Hypothalamus (tissue), 51 donors: ENCODE measurements around the gene CYB561A3.
A peak's percentile ranks its signal among the peaks of the same experiment; 100 is the strongest.
"Not testable (repeated sequence)": the region's sequence is repeated elsewhere in the genome, so short reads cannot be mapped to it uniquely, and the experiment has no call there.

Source experiments
- DNase-seq, 51 donors: peaks; one replicate each; lab custom pipeline; 2025; lab: John Stamatoyannopoulos, UW

The CYB561A3 gene, protein sequence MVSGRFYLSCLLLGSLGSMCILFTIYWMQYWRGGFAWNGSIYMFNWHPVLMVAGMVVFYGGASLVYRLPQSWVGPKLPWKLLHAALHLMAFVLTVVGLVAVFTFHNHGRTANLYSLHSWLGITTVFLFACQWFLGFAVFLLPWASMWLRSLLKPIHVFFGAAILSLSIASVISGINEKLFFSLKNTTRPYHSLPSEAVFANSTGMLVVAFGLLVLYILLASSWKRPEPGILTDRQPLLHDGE

GRCh38 chr11:61361741-61362541 lies at the start of gene CYB561A3, which contains the start of gene TMEM138:
TSS of gene CYB561A3 (minus strand) at chr11:61361882. CDS start at chr11:61356713, 5,169 bp downstream.
TSS of gene TMEM138 (plus strand) at chr11:61362374. CDS start at chr11:61364391, 2,017 bp downstream.
- peak; percentile 62 to 98 (median 91) for DNase-seq

GRCh38 chr11:61406991-61407728 lies 45.5 kb upstream of the CYB561A3 start:
- no peak for DNase-seq

GRCh38 chr11:61406067-61406466 lies 44.4 kb upstream of the CYB561A3 start:
- peak in 16 of 51 donors; percentile 3 to 58 (median 29) for DNase-seq

- no peak for DNase-seq
These were observed 43.0 kb upstream of the CYB561A3 start for GRCh38 chr11:61404641-61405040.

DNA sequence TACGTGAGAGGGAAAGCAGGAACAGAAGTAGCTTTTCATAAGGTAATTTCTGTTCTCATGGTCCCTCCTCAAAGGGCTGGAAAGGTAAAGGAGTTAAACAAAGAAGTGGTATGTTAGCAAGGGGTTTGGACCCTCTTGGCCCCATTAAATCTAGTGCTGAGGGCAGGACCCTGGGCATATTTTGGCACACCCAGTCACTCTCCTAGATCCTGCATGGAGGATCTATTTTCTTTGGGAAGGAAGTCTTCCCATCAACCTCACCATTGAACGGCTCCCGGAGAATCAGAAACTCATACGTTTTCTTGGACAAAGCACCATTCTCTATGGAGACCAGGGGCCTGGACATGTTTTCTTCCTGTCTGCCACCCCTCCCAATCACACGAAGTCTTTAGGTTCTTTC lies 42.4 kb upstream of the CYB561A3 start:
- no peak for DNase-seq

- DNase-seq: no peak
These were observed 42.0 kb upstream of the CYB561A3 start for GRCh38 chr11:61403658-61404057.

DNA sequence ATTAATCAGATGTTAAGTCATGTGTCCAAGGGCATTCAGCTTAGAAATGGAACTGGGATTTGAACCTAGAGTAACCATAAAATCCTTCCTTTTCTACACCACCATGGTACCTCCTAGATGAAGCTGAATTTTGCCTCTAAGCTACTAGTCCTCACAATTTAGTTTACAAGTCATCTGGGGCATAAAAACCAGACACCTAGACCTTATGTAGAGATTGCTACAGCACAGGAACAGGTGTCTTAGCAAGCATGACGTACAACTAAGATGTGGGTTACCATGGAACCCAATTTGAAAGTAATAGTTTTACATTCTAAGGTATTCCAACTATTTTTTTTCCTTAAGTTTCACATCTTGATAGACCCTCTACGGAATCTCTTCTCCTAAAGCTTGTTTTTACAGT lies 39.9 kb upstream of the CYB561A3 start:
- no peak for DNase-seq

DNA sequence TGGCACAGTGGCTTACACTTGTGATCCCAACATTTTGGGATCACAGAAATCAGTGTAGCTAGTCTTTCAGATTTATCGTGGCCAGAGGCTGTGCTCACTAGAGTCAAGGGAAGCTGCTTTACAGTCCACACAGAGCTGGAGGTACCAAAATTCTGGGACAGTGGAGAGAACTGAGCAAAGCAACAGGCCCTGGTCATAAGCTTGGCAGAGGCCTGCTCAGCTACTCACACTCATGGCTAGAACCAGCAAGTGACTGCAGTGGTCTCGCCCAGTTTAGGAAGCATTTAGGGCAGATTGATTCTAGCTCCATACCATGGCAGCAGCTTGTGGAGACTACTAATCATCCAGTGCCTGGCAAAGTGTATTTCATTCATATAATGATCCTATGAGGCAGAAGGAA lies 39.5 kb upstream of the CYB561A3 start:
- DNase-seq: no peak

GRCh38 chr11:61392981-61393595 lies 31.4 kb upstream of the CYB561A3 start:
- DNase-seq: peak in 3 of 51 donors; percentile 24 to 33 (median 26)

- DNase-seq: no peak
These were observed 28.5 kb upstream of the CYB561A3 start for GRCh38 chr11:61390161-61390560.

DNA sequence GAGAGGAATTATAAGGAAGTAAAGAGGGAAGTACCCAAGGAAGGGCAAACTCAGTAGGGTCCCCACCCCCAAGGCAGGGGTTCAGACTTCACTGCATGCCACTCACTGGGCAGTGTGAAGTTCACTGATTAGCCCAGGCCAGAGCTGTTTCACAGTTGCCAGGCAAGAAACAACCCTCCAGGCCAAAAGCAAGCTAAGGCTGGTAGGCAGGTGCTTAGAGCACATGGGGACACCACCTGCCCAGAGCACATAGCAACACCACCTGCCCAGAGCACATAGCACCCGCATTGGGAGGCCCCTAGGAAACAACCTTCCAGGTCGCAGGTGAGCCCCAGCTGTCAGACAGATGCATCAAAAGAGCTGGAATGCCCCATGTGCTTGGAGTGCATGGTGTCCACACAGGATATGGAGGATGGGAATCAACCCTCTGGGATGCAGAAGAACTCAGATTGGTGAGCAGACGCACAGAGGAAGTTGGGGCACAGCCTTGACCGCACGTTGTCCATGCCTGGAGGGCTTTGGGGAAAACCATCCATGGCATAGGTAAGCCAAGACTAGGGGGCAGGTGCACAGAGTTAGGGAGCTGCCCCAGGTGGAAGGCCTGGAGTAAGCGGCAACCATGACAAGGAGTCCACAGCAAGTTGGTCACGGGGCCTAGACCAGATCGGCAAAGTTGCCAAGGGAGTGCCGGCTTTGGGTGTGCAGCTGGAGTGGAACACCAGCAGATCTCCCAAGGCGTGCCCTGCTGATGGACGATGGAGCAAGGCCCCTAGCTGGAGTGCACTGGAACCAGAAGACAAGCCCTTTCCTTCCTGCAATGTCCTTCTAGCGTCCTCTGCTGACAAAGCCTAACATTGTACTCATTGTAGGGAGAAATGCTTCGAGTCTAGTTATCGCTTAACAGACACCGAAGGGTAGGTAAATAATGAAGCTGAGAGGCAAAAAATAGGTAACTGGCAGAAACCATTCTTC lies 22.9 kb upstream of the CYB561A3 start:
- DNase-seq: no peak

DNA sequence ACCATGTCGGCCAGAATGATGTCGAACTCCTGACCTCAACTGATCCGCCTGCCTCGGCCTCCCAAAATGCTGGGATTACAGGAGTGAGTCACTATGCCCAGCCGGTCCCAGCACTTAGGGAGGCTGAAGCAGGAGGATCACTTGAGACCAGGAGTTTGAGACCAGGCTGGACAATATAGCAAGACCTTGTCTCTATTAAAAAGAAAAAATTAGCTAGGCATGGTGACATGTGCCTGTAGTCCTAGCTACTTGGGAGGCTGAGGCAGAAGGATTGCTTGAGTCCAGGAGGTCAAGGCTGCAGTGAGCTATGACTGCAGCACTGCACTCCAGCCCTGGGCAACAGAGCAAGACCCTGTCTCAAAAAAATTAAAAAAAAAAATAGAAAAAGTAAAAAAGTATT lies 22.2 kb upstream of the CYB561A3 start:
- not testable (repeated sequence) for DNase-seq

- no peak for DNase-seq
These were observed 19.2 kb upstream of the CYB561A3 start for GRCh38 chr11:61380884-61381283.

DNA sequence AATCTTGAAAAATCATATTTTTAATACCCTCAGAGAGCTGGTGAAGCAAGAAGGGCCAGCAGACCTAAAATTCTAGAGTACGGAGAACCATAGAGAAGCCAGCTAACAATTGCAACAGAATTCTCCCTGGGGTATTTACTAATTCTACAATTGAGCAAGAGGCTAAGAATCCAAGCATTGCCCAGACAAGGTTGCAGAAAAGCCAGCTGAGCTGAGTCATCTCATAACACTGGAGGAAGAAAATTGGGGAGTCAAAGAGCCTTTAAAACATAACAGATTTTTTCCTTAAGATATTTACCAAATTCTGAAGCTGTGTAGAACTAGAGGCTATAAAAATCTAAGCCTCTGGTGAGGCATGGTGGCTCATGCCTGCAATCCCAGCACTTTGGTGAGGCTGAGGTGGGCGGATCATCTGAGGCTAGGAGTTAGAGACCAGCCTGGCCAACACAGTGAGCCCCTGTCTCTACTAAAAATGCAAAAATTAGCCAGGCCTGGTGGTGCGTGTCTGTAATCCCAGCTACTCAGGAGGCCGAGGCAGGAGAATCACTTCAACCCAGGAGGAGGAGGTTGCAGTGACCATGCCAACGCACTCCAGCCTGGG lies 17.1 kb upstream of the CYB561A3 start:
- peak in 1 of 51 donors; percentile 5 for DNase-seq

DNA sequence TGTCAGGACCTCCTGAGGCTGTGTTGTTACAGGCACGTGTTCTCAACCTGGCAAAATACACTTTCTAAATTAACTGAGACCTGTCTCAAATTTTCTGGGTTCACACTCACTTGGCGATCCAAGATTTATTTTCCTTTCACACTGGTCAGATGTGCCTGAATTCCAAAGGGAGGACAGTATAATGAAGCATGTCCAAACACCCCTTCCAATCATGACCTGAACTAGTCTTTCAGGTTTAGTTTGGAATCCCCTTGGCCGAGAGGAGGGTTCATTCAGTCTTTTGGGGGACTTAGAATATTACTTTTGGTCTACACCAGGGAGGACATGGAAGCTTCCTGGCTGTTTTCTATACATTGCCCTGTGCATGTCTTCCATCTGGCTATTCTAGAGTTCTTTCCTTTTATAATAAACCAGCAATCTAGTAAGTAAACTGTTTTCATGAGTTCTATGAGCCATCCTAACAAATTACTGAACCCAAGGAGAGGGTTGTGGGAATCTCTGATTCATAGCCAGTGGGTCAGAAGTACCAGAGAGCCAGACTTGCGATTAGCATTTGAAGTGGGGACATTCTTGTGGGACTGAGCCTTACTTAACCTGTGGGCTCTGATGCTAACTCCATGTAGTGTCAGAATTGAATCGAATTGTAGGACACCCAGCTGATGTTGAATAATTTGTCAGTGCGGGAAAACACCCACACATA lies 15.9 kb upstream of the CYB561A3 start:
- DNase-seq: no peak

- DNase-seq: no peak
These were observed 14.1 kb upstream of the CYB561A3 start for GRCh38 chr11:61375761-61376108.

DNA sequence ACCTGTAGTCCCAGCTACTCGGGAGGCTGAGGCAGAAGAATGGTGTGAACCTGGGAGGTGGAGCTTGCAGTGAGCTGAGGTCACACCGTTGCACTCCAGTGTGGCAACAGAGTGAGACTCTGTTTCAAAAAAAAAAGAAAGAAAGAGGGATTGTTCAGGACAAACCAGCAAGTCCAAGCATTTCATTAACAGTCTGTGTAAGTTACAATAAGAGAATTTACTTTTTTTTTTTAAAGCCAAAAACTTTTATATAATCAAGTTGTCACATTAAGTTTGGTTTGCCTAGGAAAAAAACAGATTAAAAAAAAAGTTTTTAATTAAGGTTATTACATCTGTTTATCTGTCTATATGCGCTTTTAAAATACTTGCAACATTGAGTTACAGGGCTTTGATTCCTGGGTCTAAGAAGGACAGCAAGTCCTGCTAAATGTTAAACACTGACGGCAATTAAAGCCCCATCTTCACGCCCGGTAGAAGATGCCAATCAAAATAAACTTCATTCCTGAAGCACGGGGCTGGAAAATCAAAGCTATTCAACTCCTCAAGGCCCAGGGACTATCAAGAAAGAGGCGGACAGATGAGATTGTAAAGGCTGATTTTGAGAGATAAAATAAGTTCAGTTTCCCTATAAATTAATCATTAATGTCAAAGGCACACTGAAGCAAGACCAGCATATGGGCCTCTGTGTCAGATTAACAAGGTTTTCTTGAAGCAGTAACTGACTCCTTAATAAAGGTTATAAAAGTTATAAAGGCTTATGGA lies 11.2 kb upstream of the CYB561A3 start:
- no peak for DNase-seq
